OCI-M1 (cell line): ENCODE data around the gene TTC31.

Experiments used
- DNase-seq: peaks from one replicate; lab custom pipeline; 2025; lab: John Stamatoyannopoulos, UW

TTC31 gene

DNA sequence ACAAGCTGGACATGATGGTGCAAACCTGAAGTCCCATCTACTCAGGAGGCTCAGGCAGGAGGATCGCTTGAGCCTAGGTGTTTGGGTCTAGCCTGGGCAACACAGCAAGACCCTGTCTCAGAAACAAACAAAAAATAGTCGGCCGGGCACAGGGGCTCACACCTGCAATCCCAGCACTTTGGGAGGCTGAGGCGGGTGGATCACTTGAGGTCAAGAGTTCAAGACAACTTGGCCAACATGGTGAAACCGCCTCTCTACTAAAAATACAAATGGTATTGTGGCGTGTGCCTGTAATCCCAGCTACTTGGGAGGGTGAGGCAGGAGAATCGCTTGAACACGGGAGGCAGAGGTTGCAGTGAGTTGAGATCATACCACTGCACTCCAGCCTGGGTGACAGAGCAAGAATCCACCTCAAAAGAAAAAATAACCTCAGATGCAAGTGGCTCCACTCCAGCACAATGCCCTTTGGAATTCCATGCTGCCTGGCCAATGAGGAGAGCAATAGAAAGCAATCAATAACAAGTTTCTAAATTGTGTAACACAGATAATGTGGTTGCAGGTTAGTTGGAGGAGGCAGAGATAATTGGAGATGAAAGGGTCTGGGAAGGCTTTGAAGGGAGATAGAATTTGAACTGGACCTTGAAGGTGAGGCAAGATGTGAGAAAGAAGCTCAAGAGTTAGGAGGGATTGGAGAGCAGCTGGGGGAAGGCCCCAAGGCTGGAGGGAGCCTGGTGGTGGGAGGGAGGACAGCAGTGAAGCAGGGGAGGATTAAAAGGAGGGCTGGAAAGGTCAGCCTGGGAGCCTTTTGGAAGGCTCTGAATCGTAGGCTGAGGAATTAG is 6.0 kb downstream of the TTC31 start:
- no peak for DNase-seq

DNA sequence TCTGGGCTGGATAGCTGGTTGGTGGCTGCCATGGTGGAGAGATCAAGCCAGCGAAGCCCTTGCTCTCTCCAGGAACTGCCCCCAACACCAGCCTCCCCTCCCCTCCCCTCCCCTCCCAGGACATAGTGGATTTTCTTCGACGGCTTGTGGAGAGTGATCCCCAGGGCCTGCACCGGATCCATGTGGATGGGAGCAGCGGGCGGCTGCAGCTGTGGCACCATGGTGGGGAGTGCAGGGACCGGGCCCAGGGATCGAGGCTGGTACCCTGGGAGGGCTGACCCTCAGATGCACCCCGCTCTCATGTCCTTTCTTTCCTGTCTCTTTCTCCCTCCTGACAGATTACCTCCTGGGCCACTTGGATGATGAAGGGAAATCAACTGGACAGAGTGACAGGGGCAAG is 7.0 kb downstream of the TTC31 start:
- DNase-seq, result no peak

DNA sequence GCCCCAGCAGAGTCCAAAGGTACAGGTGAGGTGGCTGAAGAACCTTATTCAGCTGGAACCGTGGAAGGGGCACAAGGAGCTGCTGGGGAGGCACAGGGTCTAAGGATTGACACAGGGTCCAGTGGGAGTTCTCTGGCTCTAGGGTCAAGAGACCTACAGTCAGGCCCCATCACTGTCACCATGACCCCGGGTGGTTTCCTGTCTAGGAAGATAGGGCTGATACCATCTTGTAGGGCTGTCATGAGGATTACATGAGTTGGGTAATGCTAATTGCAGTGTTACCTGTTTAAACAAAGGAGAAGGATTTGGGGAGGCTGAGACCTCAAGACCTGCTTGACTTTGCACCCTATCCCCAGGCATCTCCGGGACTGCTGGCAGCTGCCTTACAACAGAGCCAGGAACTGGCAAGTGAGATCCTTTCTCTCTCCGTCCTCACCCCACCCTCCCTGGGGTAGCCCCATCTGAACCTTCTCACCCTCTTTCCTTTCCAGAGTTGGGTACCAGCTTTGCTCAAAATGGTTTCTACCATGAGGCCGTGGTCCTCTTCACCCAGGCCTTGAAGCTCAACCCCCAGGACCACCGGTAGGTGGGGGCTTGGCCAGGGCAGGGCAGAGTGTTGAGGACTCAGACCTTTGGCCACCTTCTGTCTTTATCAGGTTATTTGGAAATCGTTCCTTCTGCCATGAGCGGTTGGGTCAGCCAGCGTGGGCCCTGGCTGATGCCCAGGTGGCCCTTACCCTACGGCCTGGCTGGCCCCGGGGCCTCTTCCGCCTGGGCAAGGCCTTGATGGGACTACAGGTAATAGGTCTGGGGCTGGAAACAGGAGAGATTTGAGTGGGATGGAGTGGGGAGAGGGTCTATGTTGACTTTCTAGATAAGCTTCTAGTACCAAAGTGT is 9.0 kb downstream of the TTC31 start:
- no peak for DNase-seq

DNA sequence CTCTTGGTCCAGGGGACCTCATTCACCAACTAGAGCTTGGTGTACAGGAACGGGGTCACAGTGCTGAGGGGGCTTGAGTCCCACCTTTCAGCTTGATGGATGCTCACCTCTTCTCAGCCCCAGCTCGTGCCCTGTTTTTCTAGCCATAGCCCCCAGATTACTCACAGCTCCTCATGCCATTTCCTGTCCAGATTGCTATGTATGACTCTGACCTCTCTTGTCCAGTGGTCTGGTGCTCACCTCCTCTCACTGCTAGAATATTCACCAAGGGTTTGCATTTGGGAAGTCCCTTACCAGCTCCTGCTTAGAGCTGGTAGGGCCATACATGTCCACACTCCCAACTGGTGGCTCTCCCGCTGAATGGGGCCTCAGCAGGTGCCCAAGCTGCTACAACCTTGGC is 10.7 kb downstream of the TTC31 start:
- DNase-seq, result no peak

DNA sequence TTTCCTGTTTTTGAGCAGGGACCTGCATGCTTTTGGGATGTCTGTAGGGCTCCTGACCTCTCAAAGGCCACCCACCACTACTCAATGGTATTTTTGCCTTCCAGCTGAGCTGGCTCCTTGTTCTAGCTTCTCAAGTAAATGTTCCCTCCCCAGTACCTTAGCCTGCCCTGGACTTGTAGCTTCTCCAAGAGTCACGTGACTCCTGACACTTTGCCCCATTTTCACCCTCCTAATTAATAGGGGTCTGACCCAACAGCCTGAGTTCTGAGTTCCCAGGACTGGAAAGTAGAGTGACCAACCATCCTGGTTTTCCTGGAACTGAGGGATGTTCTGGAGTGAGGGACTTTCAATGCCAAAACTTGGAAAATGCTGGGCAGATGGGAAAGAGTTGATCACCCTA is 12.6 kb downstream of the TTC31 start:
- DNase-seq, result no peak

DNA sequence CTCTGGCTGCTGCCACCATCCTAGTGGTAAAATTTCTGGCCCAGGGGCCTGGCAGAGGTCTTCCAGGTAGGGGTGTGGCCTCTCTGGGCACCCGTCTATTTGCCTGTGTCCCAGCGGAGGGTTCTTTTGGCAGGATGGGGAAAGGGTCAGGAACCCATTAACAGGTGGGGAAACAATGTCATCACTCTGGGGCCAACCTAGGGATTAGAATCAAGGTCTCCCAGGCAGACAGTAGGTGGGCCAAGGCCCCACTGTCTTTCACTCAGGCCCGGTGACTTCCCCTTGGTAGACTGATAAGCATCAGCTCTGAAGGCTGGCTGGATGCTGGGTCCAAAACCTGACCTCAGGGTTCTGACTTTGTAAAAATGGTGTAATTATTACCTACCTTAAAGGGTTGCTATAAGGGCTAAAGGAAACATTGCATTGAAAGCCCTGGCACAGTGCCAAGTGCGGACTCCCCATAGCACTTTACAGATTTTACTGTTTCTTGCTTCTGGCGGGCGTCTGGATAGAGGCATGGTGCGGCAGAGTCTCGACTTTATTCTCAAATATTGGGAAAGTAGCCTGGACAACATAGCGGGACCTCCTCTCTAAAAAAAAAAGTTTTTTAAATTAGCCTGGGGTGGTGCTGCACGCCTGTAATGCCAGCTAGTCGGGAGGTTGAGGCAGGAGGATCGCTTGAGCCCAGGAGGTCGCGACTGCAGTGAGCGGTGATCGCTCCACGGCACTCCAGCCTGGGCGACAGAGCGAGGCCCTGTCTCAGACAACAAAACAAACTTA is 14.3 kb downstream of the TTC31 start:
- DNase-seq, result no peak

DNA sequence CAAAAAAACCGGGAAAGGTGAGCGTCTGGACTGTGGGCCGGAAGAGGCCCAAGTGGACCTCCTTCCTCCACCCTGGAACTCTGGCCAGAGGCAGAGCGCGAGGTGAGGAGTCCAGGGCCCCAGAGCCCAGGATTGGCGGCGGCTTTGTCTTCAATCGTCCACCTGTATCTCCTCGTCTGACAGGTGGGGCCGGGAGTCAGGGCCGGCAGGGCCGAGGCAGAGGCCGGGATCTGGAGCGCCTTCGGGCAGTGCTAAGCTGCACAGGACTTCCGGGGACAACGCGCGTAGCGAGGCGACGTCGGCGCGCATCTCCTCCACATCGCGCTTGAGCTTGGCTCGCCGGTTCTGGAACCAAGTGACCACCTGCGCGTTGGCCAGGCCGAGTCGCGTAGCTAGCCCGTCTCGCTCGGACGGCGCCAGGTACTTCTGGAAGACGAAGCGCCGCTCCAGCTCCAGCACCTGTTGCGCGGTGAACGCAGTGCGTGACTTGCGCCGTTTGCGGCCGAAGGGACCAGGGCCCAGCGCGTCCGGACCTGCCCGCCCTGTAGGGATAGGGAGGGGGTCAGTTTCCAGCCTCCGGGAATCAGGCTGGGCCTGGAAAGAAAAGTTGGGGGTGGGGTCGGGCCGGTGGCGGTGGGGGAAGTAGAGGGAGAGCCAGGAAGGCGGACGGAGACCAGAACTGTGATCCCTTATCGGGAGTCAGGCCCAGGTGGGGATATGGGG is 15.1 kb downstream of the TTC31 start:
- DNase-seq, result no peak

DNA sequence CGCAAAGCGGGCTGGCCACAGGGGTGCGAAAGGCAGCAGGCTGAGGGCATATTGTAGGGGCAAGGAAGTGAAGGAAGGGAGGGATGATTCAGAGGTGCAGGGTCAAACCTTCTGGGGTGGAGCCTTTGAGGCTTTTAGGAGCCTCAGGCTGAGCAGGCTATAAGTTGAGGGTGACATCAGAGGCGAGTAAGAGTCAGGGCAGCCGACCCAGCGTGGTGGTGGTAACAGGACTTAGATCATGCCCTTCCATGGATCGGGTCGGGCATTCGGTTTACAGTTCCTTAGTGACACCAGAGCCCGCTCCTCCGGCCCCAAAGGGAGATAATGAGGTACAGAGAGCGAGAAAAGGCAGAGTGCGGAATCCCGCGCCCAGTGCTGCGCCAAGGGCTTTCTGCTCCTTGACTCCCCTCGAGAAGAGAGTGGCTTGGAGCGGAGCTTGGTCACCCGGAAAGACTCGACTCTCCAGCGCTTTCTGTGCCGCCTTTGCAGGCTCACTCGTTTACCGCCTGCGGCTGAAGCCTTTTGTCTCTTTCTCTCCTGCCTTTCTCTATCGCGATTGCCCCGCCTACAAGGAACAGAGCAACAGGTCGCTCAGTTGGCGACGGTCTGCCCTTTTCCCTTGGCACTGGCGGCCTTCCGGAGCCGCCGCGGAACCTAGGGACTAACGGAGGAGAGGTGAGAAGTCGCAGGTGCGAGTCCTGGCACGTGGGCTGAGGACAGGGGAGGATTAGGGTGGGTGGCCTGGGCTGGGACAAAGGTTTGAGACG is 15.8 kb downstream of the TTC31 start:
- no peak for DNase-seq

DNA sequence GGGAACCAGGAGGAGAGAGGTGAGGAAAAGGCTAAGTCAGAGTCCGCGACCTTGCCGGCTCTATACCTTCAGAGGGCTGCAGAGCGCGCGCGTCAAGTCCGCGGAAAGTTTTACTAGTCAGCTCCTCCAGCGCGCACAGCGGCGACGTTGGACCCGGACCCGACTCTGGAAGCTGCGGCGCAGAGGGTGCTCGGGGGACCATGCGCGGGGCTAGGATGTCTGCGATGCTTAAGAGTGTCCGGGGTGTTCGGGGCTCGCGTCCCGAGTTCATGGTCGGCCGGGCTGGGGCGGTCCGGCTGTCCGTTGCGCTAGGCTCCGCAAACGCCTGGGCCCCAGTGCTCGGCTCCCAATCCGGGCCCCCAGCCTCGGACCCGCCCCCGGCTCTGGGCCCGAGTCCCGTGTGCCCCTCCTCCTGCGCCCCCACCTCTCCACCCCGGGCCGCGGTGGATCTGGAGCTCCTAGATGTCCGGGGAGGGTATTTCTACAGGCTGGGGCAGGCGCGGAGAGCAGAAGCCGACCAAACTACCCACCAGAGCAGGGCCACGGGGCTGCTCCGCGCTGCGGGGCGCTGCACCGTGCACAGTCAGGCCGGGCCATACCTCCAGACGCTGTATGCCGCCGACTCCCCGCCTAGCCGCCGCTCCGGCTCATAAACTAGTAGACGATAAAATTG is 16.5 kb downstream of the TTC31 start, which contains the start of gene LBX2:
LBX2 (minus strand) TSS at position 337 of the 673 bp plus-strand sequence; CDS start at position 271, 66 bp downstream.
- DNase-seq, result no peak

DNA sequence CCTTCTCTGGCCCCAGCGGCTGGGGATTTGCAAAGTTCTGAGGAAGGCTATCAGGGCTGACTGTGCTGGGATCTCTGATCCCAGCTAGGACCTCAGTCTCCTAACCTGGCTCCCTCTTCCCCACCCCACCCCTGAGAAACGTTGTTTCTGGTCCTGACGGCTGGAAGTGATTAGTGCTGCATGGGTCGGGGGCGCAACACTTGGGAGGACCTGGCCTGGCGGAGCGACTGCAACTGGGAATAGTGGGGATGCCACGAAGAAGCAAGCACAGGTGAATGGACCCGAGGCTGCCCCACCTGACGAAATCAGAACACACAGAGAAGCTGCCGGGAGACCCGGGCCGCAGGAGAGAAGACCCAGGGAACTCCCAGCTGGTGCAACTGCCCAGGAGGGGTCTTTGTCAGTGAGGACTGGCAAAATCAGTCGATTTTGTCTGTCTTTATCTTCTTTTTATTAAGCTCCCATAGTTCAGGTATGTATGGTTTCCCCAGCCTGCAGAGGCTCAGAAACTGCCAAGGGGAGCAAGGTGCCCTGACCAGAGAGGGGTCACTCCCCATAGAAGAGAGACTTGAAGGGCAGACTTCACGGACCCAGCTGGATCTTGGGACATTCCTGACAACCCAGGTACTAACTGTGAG is 17.2 kb downstream of the TTC31 start:
- DNase-seq, result no peak

DNA sequence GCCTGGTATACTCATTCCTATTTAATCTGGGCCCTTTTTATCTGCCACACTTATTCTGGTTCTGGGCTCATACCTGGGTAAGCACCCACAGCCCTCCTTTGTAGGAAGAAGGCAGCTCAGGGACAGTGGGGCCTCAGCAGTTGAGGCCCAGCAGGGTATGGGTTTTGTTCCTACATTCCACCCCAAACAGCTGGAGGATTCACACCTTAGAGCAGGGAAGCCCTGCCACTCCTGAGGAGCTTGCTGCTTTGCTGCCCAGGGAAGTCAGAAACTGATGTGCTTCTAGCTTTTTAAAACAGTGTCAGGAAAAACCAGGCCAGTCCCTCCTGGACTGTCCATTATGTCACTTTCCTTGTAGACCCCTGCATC is 17.7 kb downstream of the TTC31 start:
- DNase-seq, result no peak

DNA sequence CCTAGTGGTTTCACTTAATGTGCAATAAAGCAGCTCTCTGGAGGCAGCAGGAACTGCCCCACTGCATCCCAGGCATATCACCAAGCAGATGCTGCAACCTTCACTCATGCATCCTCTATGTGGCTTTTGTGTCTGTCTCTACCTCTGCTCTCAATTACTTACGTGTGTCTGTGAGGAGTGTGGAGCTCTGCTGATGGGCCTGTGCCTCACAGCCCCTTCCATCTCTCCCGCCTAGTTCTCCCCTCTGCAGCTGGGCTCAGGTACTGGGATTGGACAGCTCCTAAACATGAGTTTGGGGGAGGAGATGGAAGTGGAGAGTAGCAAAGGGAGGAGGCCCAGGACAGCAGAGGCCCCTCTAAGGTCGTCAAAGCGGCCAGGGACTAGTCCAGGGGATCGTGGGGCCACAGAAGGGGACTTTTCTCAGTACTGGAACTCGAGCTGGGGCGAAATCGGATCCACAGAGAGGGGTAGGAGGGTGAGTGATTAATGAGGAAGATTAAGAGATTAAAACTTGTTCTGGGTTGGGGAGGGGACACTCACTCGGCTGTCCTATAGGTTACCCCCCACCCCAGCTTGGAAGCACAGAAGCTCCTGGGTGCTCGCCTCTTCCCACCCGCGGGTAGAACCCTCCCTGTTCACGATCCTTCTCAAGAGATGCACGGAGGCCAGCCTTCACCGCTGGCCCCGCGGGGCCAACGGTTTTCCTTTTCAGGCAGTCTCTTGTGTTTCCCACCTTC is 18.6 kb downstream of the TTC31 start:
- no peak for DNase-seq

DNA sequence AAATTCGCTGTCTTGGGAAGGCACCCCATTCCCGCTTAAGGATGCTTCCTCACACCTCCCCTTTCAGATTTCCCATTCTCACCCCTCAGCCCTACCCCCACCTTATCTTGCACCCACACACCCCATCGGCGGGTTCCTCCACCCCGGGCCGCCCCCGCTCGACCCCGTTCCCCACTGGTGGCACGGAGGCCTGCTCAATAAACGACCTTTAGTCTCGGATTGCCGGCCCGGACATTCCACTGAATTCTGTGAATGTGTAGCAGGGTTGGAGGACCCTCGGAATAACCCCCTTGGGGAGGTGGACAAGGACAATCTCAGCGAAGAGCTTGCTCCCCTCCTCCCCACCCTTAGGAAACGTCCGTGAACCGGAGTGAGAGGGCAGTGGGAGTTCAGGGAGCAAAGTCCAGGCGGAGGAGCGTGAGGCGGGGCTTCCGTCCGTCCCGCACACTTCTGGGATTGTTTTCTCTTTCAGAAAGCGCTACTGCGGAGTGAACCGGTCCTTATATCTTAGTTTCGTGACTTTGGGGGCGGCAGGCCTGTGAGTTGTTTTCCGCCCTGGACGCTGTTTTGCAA is 19.4 kb downstream of the TTC31 start:
- no peak for DNase-seq

DNA sequence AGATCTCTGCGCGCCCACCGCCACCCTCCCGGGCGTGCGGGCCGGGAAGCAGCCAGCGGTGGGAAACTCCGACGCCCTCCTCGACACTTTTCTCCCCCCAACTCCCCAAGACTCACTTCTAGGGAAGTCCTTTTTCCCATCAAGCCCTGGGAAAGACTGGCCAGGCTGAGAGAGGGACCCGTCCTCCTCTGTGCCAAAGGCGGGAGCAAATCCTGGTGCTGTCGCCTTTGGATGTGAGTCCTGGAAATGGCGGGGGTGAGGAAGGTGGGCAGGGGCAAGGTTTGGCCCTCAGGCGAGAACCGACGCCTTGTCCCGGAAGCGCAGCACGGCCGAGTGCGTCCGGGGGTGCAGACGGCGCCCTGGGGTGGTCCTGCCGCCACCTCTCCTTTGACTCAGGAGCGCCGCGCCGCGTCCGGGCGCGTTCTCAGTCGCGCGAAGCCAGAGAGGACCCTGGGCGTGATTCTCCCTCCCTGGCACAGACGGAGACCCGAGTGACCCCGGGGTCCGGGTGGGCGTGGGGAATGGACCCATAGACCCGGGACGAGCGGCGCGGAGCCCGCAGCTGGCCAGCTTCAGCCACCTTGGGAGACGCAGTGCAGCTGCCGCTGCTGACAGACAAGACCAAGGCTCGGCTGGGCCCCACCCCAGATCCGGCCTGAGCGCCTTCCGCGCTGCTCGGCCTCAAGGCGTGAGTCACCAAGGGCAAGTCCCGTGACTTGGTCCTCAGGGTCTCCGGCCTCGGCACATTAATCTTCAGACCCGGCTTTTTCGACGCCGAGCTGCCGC is 20.0 kb downstream of the TTC31 start:
- no peak for DNase-seq

DNA sequence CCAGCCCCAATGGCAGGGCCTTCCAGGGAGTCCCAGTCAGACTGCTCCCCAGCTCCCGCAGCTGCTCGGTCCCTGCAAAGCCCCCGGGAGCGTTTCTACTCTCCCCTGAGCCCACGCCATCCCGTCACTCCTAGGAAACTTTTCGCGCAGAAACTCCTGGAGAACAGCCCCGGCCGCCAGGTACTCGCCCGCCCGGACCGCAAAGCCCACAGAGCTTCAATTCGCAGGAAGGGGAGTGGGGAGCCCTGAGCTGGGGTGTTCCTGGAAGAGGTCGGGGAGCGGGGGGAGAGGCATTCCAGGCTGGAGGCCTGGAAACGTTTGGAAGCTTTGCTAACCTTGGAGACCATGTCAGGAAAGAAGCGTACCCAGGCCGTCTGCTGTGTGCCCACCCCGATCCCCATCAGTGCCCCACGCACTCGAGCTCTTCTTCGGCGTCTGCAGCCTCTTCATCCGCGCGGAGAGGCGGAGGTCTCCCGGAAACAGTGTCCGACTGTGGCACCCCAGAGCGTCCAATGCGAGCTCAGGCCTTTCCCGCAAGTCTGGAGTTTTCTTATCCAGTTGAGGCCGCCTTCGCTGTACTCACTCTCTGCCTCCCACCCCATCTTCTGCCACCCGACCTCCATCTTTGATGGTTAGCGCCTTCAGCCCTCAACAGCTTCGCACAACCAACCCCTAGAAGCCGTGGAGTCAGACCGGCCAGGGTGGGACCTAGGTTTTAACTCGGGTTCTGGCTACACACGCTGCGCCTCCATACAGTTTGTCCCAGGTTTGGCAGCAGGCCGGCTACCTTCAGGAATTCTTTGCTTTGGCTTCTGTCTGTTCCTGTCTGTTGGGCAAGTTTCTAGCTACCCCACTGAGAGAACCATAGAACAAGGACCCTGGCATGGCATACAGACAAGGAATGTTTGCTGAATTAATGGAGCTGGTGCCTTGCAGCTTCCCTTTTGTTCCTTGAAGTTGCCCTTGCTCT is 20.9 kb downstream of the TTC31 start:
- DNase-seq, result no peak

DNA sequence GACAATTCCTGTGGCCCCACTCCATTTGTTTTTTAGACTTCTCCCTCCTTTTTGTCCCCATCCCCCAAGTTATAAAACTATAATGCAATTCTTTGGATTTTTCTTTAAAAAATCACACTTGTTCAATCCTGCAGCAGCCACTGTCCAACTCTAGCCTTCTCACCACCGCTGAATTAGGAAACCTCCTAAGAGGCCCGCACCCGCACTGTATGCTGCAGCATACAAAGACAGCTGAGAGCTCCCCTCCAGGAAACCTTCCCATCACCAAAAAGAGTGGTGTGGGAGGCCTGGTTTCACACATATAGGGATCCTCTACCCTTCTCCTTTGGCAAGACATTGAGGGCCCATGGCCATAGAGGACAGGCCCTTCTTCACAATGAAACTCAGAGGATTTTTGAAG is 21.7 kb downstream of the TTC31 start:
- no peak for DNase-seq
